SK-N-SH (cell line): ENCODE data around the gene AGXT2.

ENCODE experiments used
- CHD2 ChIP-seq: fragments of 150-350 bp; IDR thresholded peaks from 2 replicates; pipeline ENCODE4 v1.6.1; 2018; ENCODE audit warnings: low read length; ENCODE audit not compliant: partially characterized antibody
- CTCF ChIP-seq: fragments of 200-600 bp; sonication (generic); IDR thresholded peaks from 2 replicates; pipeline ENCODE4 v1.6.1; 2017; ENCODE audit warnings: antibody characterized with exemption, mild to moderate bottlenecking, moderate library complexity
- MXI1 ChIP-seq: IDR thresholded peaks from 2 replicates; pipeline ENCODE4 v1.6.1; 2012; ENCODE audit warnings: mild to moderate bottlenecking, low read depth, low read length, improper control_type of control experiment
- POLR2AphosphoS5 ChIP-seq: IDR thresholded peaks from 2 replicates; pipeline ENCODE4 v1.6.1; 2012; ENCODE audit warnings: low read depth, low read length
- RFX5 ChIP-seq: IDR thresholded peaks from 2 replicates; pipeline ENCODE4 v1.6.1; 2012; ENCODE audit warnings: mild to moderate bottlenecking, improper control_type of control experiment, low read length
- YY1 ChIP-seq: IDR thresholded peaks from 2 replicates; pipeline ENCODE4 v1.4.0; 2012; ENCODE audit warnings: low read depth, mild to moderate bottlenecking

GRCh38 chr5:35047785-35048404 is at the start of gene AGXT2:
- no peak for TF ChIP-seq POLR2AphosphoS5
- no peak for TF ChIP-seq CTCF
- TF ChIP-seq RFX5, result no peak
- TF ChIP-seq CHD2, result no peak
- no peak for TF ChIP-seq YY1
- no peak for TF ChIP-seq MXI1
